Body of pancreas (tissue), 4 donors: Measurements from ENCODE around the gene PTPRN2. TPM values are rescaled to one million over a fixed set of nuclear protein-coding genes. Genes with fewer than 3 reads are reported as not detected.
A peak's percentile ranks its signal among the peaks of the same experiment; 100 is the strongest.
"Not testable (repeated sequence)": the region's sequence is repeated elsewhere in the genome, so short reads cannot be mapped to it uniquely, and the experiment has no call there.

Experiments used
- ATAC-seq: fragments of 150-250 bp; one replicate; pipeline ENCODE4 v1.9.1; 2016
- DNase-seq, 4 donors: peaks; one replicate each; pipeline ENCODE4 v3.0.0-alpha.2; 2019
- H3K27ac ChIP-seq, 4 donors: fragments of 200-600 bp; sonication (generic); 1 replicate in 3 of 4; 2 replicates in 1 of 4; pipeline versions ENCODE4 v1.5.1 to v1.6.1; 2016 to 2019; ENCODE audit warnings: mild to moderate bottlenecking in 1 of 4, mixed read lengths in 1 of 4, moderate library complexity in 1 of 4
- H3K27me3 ChIP-seq, 2 donors: fragments of 200-600 bp; sonication (generic); one replicate each; pipeline ENCODE4 v1.6.0; 2016; ENCODE audit warnings: mild to moderate bottlenecking in 1 of 2
- H3K36me3 ChIP-seq, 2 donors: fragments of 200-600 bp; sonication (generic); replicated peaks in 1 of 2; 2 replicates each; pipeline ENCODE4 v1.5.1; 2016; ENCODE audit warnings: low read depth in 2 of 2; ENCODE audit not compliant: insufficient read depth in 1 of 2
- H3K4me1 ChIP-seq: fragments of 200-600 bp; sonication (generic); one replicate; pipeline ENCODE4 v1.6.0; 2016
- H3K4me3 ChIP-seq, 2 donors: fragments of 200-600 bp; sonication (generic); 1 replicate in 1 of 2; 2 replicates in 1 of 2; pipeline ENCODE4 v1.5.1; 2016 to 2019
- H3K9me3 ChIP-seq, 3 donors: fragments of 200-600 bp; sonication (generic); 1 replicate in 2 of 3; 2 replicates in 1 of 3; pipeline ENCODE4 v1.5.1; 2016
- POLR2A ChIP-seq, 3 donors: fragments of 450-650 bp; IDR thresholded peaks; one replicate each; pipeline ENCODE4 v1.6.1; 2016; ENCODE audit warnings: antibody characterized with exemption in 3 of 3, mild to moderate bottlenecking in 2 of 3
- WGBS, 2 donors: methylation state at CpG; one replicate each; pipeline ENCODE4 v1.1.5; 2017; 5-methylcytosine and 5-hydroxymethylcytosine counted together
- intact Hi-C: fragments of 100-400 bp; cut with DNase I; formaldehyde crosslinking; loops from one replicate; pipeline ENCODE4 v1.15.1; 2023
- total RNA-seq, 2 donors: library from RNA; depleted of rRNA; stranded (reverse); fragments of >200 nt; gene quantifications; one replicate each; pipeline ENCODE4 v1.1.0, GENCODE V29; 2016
- TF ChIP-seq, protein P1 (sequence below), 7 experiments: fragments of 450-650 bp in 4 of 7; fragments of 200-600 bp in 3 of 7; sonication (generic) in 3 of 7; IDR thresholded peaks; one replicate each; pipeline ENCODE4 v1.5.1; 2016 to 2019; ENCODE audit warnings: antibody characterized with exemption in 7 of 7

PTPRN2 gene
- total RNA-seq, 2 donors from 2014 or later: 31.6 to 76.1 TPM

DNA sequence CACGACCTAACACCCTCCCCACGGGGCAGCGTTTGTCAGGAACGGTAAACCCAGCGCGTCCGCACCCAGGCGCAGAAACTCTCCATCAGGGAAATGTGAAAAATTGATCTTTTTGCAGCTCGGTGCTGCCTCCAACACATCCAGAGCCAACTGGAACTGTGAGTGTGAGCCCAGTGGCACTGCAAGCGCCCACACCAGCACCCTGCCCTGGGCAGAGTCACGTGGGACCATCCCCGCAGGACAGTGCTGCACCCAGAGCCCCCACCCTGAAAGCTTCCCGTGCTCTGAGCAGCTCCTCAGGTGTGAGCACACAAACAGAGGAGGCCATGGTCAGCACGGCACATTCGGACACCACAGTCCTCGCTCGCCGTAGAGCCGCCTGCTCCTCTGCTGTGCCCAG lies 919.9 kb downstream of the PTPRN2 start:
- H3K27ac ChIP-seq: no peak overlapping the region
- intact Hi-C loops: no loop called here
- peak in 1 of 4 donors; percentile 5 for DNase-seq
- no peaks in the 10 kb centered on the region for H3K4me1 ChIP-seq
- WGBS, 2 donors: 83 to 92% methylated on average over 19 of the region's 19 CpGs
- no peaks in the 10 kb centered on the region for H3K36me3 ChIP-seq
- no peak for ATAC-seq
- TF ChIP-seq POLR2A (IDR thresholded peaks at IDR 0.05): no peak
- TF ChIP-seq, protein P1, sequence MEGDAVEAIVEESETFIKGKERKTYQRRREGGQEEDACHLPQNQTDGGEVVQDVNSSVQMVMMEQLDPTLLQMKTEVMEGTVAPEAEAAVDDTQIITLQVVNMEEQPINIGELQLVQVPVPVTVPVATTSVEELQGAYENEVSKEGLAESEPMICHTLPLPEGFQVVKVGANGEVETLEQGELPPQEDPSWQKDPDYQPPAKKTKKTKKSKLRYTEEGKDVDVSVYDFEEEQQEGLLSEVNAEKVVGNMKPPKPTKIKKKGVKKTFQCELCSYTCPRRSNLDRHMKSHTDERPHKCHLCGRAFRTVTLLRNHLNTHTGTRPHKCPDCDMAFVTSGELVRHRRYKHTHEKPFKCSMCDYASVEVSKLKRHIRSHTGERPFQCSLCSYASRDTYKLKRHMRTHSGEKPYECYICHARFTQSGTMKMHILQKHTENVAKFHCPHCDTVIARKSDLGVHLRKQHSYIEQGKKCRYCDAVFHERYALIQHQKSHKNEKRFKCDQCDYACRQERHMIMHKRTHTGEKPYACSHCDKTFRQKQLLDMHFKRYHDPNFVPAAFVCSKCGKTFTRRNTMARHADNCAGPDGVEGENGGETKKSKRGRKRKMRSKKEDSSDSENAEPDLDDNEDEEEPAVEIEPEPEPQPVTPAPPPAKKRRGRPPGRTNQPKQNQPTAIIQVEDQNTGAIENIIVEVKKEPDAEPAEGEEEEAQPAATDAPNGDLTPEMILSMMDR (IDR thresholded peaks at IDR 0.05): no peak
- H3K9me3 ChIP-seq: no peaks in the 10 kb centered on the region
- no peak overlapping the region for H3K4me3 ChIP-seq
- H3K27me3 ChIP-seq: no peaks in the 10 kb centered on the region

DNA sequence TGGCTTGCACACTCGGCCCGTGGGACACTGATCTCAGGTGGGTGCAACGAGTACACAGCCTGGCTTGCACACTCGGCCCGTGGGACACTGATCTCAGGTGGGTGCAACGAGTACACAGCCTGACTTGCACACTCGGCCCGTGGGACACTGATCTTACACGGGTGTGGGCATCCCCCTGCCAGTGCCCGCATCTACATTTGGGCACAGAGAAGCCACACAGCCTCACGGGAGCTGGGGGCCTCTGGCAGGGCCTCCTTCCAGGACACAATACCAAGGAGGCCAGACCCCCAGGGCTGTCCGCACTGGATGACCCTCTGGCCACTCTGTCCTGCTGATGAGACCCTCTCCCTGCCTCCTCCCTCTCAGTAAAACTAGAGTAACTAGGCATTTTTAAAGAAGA lies 920.4 kb downstream of the PTPRN2 start:
- intact Hi-C loops: no loop called here
- no peaks in the 10 kb centered on the region for H3K36me3 ChIP-seq
- TF ChIP-seq POLR2A (IDR thresholded peaks at IDR 0.05): no peak
- TF ChIP-seq, protein P1 (IDR thresholded peaks at IDR 0.05): no peak
- H3K27ac ChIP-seq: no peak overlapping the region
- peak in 1 of 4 donors; percentile 6 for DNase-seq
- no peaks in the 10 kb centered on the region for H3K9me3 ChIP-seq
- WGBS, 2 donors: 91 to 100% methylated on average over 3 to 7 of the region's 12 CpGs
- ATAC-seq: no peak
- H3K4me3 ChIP-seq: no peak overlapping the region
- H3K4me1 ChIP-seq: no peaks in the 10 kb centered on the region
- H3K27me3 ChIP-seq: no peaks in the 10 kb centered on the region

GRCh38 chr7:157666530-157667040 lies 921.0 kb downstream of the PTPRN2 start:
- peak in 1 of 4 donors; percentile 5 for DNase-seq
- no peak overlapping the region for H3K27ac ChIP-seq
- WGBS, 2 donors: 81% methylated on average over 9 to 11 of the region's 11 CpGs
- H3K36me3 ChIP-seq: no peaks in the 10 kb centered on the region
- H3K9me3 ChIP-seq: no peaks in the 10 kb centered on the region
- no peak overlapping the region for H3K4me3 ChIP-seq
- H3K27me3 ChIP-seq: no peaks in the 10 kb centered on the region
- no peak for ATAC-seq
- H3K4me1 ChIP-seq: no peaks in the 10 kb centered on the region
- intact Hi-C loops: no loop called here
- TF ChIP-seq, protein P1 (IDR thresholded peaks at IDR 0.05): no peak
- TF ChIP-seq POLR2A (IDR thresholded peaks at IDR 0.05): no peak

- H3K4me3 ChIP-seq, intact Hi-C loops, H3K27ac ChIP-seq, H3K27me3 ChIP-seq, ATAC-seq, H3K36me3 ChIP-seq, H3K4me1 ChIP-seq, H3K9me3 ChIP-seq, DNase-seq: not testable (repeated sequence)
- 84 to 100% methylated on average over 2 of the region's 2 CpGs for WGBS, 2 donors
Measured at GRCh38 chr7:157665634-157665988, 922.0 kb downstream of the PTPRN2 start.

DNA sequence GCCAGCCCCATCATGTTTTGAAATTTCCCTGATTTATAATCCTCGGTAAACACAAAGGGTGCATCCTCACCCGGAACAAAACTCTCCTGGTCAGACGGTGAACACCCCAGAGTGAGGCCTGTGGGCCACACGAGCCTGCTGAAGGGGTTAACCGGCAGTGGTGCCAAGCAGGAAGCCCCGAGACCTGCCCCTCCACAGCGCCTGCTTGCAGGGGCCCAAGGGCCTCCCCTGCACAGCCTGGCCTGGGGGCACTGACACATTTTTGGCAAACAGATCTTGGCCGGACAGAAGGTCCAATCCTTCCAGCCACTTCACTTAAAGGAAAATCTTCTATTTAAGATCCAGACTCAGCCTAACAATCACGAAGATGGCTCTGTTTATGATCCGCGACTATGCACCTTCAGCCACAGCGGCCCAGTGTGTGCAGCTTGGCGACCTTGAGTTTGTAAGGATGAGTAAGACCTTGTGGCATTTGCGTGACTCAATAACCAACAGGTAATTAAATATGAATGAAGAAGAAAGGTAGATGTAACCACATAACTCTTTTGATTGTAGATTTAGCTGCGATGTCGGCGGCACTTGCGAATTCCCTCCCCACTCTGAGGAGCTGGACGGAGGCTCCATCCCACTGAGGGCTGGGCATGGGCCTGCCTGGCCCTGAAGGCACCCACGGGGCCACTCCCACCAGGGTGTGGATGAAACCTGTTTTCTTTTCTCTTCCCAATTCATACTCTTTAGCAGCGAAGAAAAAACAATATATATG lies 922.6 kb downstream of the PTPRN2 start:
- ATAC-seq (no peak), DNase-seq (peak in 1 of 4 donors; percentile 2)
- Histone ChIP-seq H3K4me3 (no peak overlapping the region), H3K9me3 (no peaks in the 10 kb centered on the region), H3K36me3 (no peaks in the 10 kb centered on the region), H3K27ac (no peak overlapping the region), H3K27me3 (no peaks in the 10 kb centered on the region), H3K4me1 (no peaks in the 10 kb centered on the region)
- TF ChIP-seq, protein P1 (IDR thresholded peaks at IDR 0.05): no peak
- no peak for TF ChIP-seq POLR2A (IDR thresholded peaks at IDR 0.05)
- WGBS, 2 donors: 84% methylated on average over 21 of the region's 21 CpGs
- intact Hi-C loops: no loop called here
